Ovary (tissue), 9 donors: Measurements from ENCODE around the gene ZNF124. TPM values are rescaled to one million over a fixed set of nuclear protein-coding genes. Genes with fewer than 3 reads are reported as not detected.

Experiments used
- DNase-seq, 5 donors: peaks; one replicate each; pipeline ENCODE4 v3.0.0-alpha.2; 2019 to 2020
- H3K27ac ChIP-seq, 2 donors: fragments of 200-600 bp; one replicate each; pipeline versions ENCODE4 v1.5.1 to v1.8.0; 2019 to 2022
- H3K27me3 ChIP-seq: fragments of 200-600 bp; one replicate; pipeline ENCODE4 v1.8.0; 2022
- H3K36me3 ChIP-seq: fragments of 200-600 bp; sonication (generic); one replicate; pipeline ENCODE4 v1.5.1; 2019
- H3K4me1 ChIP-seq: one replicate; pipeline ENCODE4 v1.8.1; 2013; ENCODE audit warnings: mild to moderate bottlenecking, moderate library complexity; ENCODE audit not compliant: insufficient read depth
- H3K4me3 ChIP-seq: fragments of 200-600 bp; sonication (generic); one replicate; pipeline ENCODE4 v1.5.1; 2017
- H3K9me3 ChIP-seq, 2 donors: fragments of 200-600 bp in 1 of 2; sonication (generic) in 1 of 2; one replicate each; pipeline versions ENCODE4 v1.5.1 to v1.8.1; 2013 to 2019; ENCODE audit warnings: mild to moderate bottlenecking in 1 of 2, moderate library complexity in 1 of 2
- CTCF ChIP-seq, 3 donors: fragments of 450-650 bp in 2 of 3; fragments of 200-600 bp in 1 of 3; IDR thresholded peaks; one replicate each; pipeline versions ENCODE4 v1.5.1 to v1.8.0; 2016 to 2022; ENCODE audit warnings: antibody characterized with exemption in 3 of 3, mild to moderate bottlenecking in 1 of 3
- EP300 ChIP-seq: sonication (generic); formaldehyde crosslinking; IDR thresholded peaks from one replicate; pipeline ENCODE4 v1.6.1; 2017; ENCODE audit warnings: antibody characterized with exemption
- POLR2A ChIP-seq: fragments of 450-650 bp; IDR thresholded peaks from one replicate; pipeline ENCODE4 v1.6.1; 2017; ENCODE audit warnings: antibody characterized with exemption, mild to moderate bottlenecking, moderate library complexity
- WGBS, 3 donors: extraction: QIAGEN DNeasy Blood & Tissue Kit in 1 of 3; methylation state at CpG; one replicate each; pipeline versions ENCODE4 v1.1.5 to v1.1.7; 2013 to 2017; 5-methylcytosine and 5-hydroxymethylcytosine counted together
- intact Hi-C, 4 donors: fragments of 100-400 bp; cut with DNase I; formaldehyde crosslinking; loops; one replicate each; pipeline versions ENCODE4 v1.11.0 to v1.15.1; 2022 to 2023
- polyA plus RNA-seq, 2 donors: library from polyadenylated mRNA; stranded (reverse); fragments of 200-250 nt in 1 of 2; fragments of 350-450 nt in 1 of 2; fragmentation: Illumina TruSeq in 1 of 2; extraction: RNeasy Lipid Tissue Mini Kit (QIAGEN cat#74804) in 1 of 2; gene quantifications; one replicate each; pipeline ENCODE4 v1.2.3, GENCODE V29; 2013 to 2014
- total RNA-seq, 7 donors: library from RNA; depleted of rRNA in 2 of 7; stranded (reverse); fragments of >200 nt in 2 of 7; fragmentation: NEBNext Ultra II Directional in 3 of 7; extraction: Animal tissue kit (Norgen Biotek cat#: 25700) in 3 of 7; gene quantifications; one replicate each; pipeline versions ENCODE4 v1.1.0 to v1.2.4, GENCODE V29; 2016 to 2023
- donor health status: DM: no; HTN: no; CAD: no; lungs with moderate emphysema.
- donor health status: DM: no; HTN: no; CAD: no.
- donor health status: Bipolar disorder and iron deficiency.
- donor health status: DM: yes; HTN: yes; CAD: no.
- donor health status: DM: no; HTN: no; CAD: no.
- donor health status: DM: yes; HTN: yes; CAD: no.

ZNF124 gene
- total and polyA plus RNA-seq, 9 donors: 3.4 to 94.6 (median 41.9) TPM

DNA sequence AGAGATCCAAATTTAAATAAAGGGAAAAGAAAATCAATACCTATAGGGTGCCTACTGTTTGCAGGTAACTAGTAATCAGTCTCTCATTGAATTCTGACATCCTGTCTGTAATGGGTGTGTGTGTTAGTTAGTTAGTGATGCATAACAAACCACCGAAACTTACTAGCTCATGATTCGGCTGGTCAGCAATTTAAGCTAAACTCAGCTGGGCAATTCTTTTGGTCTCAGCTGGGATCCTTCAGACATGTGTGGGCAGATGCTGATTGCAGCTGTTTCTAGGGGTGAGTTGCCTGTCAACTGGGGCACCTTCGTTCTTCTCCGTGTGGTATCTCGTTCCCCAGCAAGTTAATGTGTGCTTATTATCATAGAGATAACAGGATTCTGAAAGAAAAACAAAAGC is 40.2 kb upstream of the ZNF124 start:
- TF ChIP-seq EP300 (no peak), POLR2A (no peak), CTCF (IDR thresholded peaks at IDR 0.05) (no peak)
- DNase-seq: no peak
- WGBS, 3 donors: 25 to 38% (median 38%) methylated on average over 5 of the region's 5 CpGs
- H3K4me3 ChIP-seq: no peak overlapping the region
- H3K9me3 ChIP-seq: no peaks in the 10 kb centered on the region
- intact Hi-C loops: no loop called here
- H3K36me3 ChIP-seq: no peaks in the 10 kb centered on the region
- H3K4me1 ChIP-seq: peaks cover 3% of the 10 kb centered on the region
- no peaks in the 10 kb centered on the region for H3K27me3 ChIP-seq
- no peak overlapping the region for H3K27ac ChIP-seq

DNA sequence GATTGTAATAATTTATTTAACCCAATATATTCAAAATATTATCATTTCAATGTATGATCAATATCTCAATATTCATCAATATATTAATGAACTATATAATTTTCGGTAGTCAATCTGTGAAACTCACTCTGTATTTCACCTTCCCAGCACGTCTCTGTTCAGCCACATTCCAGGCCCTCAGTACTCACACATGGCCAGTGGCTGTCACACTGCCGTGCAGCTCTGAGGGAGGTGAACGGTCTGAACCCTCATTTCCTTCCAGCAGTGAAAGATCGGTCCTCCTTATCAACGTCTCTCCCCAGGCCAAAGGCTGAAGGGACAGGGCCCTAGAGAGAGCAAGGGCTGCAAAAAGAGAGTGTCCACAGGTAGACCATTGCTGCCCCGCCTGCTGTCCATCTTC is 39.5 kb upstream of the ZNF124 start:
- Histone ChIP-seq H3K27me3 (no peaks in the 10 kb centered on the region), H3K4me3 (no peak overlapping the region), H3K4me1 (peaks cover 3% of the 10 kb centered on the region), H3K27ac (no peak overlapping the region), H3K9me3 (no peaks in the 10 kb centered on the region), H3K36me3 (no peaks in the 10 kb centered on the region)
- no peak for TF ChIP-seq POLR2A
- TF ChIP-seq CTCF (IDR thresholded peaks at IDR 0.05): no peak
- TF ChIP-seq EP300: no peak
- WGBS, 3 donors: 50 to 55% (median 55%) methylated on average over 7 of the region's 7 CpGs
- intact Hi-C loops: no loop called here
- DNase-seq: no peak

DNA sequence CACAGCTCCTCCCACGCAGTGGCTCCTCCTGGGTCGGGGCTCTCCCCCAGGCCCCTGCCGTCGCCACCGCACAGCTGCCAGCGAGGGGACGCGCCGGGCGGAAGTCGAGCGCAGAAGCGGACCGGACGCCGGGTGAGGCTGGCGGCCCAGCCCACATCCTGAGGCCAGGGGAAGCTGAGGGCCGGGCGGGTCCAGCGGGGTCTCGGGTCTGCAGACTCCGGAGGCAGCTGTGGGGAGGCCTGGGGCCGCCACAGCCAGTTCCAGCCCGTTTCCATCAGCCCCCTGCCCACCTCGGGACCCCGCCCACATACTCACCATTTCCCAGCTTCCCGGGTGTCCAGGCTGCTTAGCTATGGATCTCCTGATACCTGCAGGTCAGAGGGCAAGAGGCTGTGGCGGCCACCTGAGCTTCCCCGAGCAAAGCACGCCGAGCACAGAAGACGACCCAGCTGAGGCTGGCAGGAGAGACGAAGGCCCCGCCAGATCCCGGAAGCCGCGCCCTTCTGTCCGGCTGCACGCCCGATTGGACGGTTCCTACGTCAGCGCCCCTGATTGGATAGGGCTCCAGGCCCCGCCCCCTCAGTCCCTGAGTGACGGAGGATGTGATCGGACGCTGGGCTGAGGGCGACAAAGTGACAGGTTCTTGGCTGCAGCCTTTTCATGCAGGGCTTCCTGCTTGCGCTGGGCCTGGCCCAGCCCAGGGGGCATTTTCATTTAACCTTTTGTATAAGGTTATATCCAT is 38.7 kb upstream of the ZNF124 start:
- intact Hi-C loops: no loop called here
- TF ChIP-seq EP300: no peak
- peak; percentile 53 for TF ChIP-seq POLR2A

DNA sequence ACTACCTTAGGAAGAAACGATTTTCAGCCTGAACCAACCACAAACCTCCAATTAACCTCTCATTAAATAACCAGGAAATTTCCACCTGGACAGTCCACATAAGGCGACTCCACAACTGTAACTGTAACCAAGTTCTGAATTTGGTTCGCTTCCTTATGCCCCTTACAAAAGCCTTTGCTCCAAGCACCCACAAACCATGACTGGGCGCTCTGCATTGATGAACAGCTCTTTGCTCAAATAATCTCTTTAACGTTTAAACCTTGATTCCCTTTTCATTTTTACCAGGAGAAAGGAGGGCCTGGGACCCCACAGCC is 38.2 kb upstream of the ZNF124 start:
- Histone ChIP-seq H3K36me3 (no peaks in the 10 kb centered on the region), H3K4me3 (peak overlapping the region; percentile 84), H3K9me3 (no peaks in the 10 kb centered on the region), H3K27ac (no peak overlapping the region), H3K27me3 (no peaks in the 10 kb centered on the region), H3K4me1 (peaks cover 3% of the 10 kb centered on the region)
- WGBS, 3 donors: 1 to 2% (median 1%) methylated on average over 5 of the region's 5 CpGs
- intact Hi-C loops: no loop called here
- DNase-seq: no peak
- TF ChIP-seq POLR2A (no peak), CTCF (IDR thresholded peaks at IDR 0.05) (no peak), EP300 (no peak)

More for the DNA sequence above, 38.7 kb upstream of the ZNF124 start:
- Histone ChIP-seq H3K27me3 (no peaks in the 10 kb centered on the region), H3K4me1 (peaks cover 3% of the 10 kb centered on the region), H3K36me3 (no peaks in the 10 kb centered on the region), H3K27ac (peak overlapping the region in 1 of 2 donors; percentile 52), H3K9me3 (no peaks in the 10 kb centered on the region), H3K4me3 (peak overlapping the region; percentile 84)
- peak; percentile 91 to 96 (median 94) for DNase-seq
- 0 to 1% (median 1%) methylated on average over 44 to 49 of the region's 49 CpGs for WGBS, 3 donors

DNA sequence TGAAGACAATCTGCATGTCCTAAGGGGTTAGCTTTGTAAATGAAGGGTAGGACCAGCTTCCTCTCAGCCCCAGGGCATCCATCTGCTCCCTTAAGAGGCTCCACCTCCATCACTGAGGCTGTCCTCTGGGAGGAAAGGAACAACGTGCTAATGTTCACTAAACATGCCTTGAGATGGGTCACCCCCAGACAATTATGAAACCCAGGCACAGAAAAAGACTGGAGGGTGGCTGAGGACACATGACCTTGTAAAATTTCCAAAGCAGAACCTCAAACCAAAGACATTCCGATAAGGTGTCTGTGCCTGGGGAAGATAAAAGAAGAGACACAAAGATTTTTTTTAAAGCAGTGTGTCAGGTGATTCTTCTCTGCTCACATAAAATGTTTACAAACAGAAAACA is 37.6 kb upstream of the ZNF124 start:
- H3K4me3 ChIP-seq: peak overlapping the region; percentile 84

More for the DNA sequence above, 37.6 kb upstream of the ZNF124 start:
- DNase-seq: no peak
- H3K27me3 ChIP-seq: no peaks in the 10 kb centered on the region
- no peak overlapping the region for H3K27ac ChIP-seq
- TF ChIP-seq POLR2A (no peak), CTCF (IDR thresholded peaks at IDR 0.05) (no peak)
- H3K36me3 ChIP-seq: no peaks in the 10 kb centered on the region
- intact Hi-C loops: loop anchor here in 1 of 4 donors (5.0 kb wide), 1 partner anchor 632 kb away; no protein-coding TSS in a partner anchor
- peaks cover 3% of the 10 kb centered on the region for H3K4me1 ChIP-seq
- no peaks in the 10 kb centered on the region for H3K9me3 ChIP-seq
- 27 to 34% (median 33%) methylated on average over 2 of the region's 2 CpGs for WGBS, 3 donors
